Measurements from ENCODE around the gene SRBD1.

SRBD1 gene

GRCh38 chr2:45631319-45631718 is 20.3 kb upstream of the SRBD1 start:
- no peak for DNase-seq

GRCh38 chr2:45629971-45630370 is 18.9 kb upstream of the SRBD1 start:
- DNase-seq: no peak

GRCh38 chr2:45627911-45628310 is 16.8 kb upstream of the SRBD1 start:
- no peak for DNase-seq

- no peak for DNase-seq
These were observed 15.5 kb upstream of the SRBD1 start for GRCh38 chr2:45626387-45627221.

GRCh38 chr2:45625824-45626223 is 14.8 kb upstream of the SRBD1 start:
- no peak for DNase-seq

- no peak for DNase-seq
These were observed 12.0 kb upstream of the SRBD1 start for GRCh38 chr2:45623098-45623497.

- no peak for DNase-seq
These were observed 11.4 kb upstream of the SRBD1 start for GRCh38 chr2:45622336-45623075.

- DNase-seq: no peak
These were observed 6.4 kb upstream of the SRBD1 start for GRCh38 chr2:45617496-45617895.

GRCh38 chr2:45616658-45617411 is 5.8 kb upstream of the SRBD1 start:
- DNase-seq: no peak

- DNase-seq: no peak
These were observed 3.9 kb upstream of the SRBD1 start for GRCh38 chr2:45614871-45615415.

GRCh38 chr2:45614330-45614729 is 3.3 kb upstream of the SRBD1 start:
- DNase-seq: no peak

- no peak for DNase-seq
These were observed 1.7 kb upstream of the SRBD1 start for GRCh38 chr2:45612731-45613130.

GRCh38 chr2:45612285-45612684 is 1.2 kb upstream of the SRBD1 start:
- no peak for DNase-seq

- DNase-seq: peak; percentile 57
These were observed 617 bp downstream of the SRBD1 start for GRCh38 chr2:45610281-45611019.

GRCh38 chr2:45607701-45608100 is 3.4 kb downstream of the SRBD1 start:
- no peak for DNase-seq

GRCh38 chr2:45606796-45607195 is 4.3 kb downstream of the SRBD1 start:
- no peak for DNase-seq

GRCh38 chr2:45605116-45605515 is 6.0 kb downstream of the SRBD1 start:
- no peak for DNase-seq

- DNase-seq: no peak
These were observed 8.4 kb downstream of the SRBD1 start for GRCh38 chr2:45602624-45603023.

- DNase-seq: no peak
These were observed 12.5 kb downstream of the SRBD1 start for GRCh38 chr2:45598545-45598944.

GRCh38 chr2:45596761-45597160 is 14.3 kb downstream of the SRBD1 start:
- DNase-seq: no peak

- no peak for DNase-seq
These were observed 15.2 kb downstream of the SRBD1 start for GRCh38 chr2:45595721-45596435.

- DNase-seq: no peak
These were observed 20.0 kb downstream of the SRBD1 start for GRCh38 chr2:45591073-45591472.
